Stimulated activated CD8-positive, alpha-beta memory T cell treated with anti-CD3 and anti-CD28 coated beads, Interleukin-4, amount 100 ng/mL, for 1 hour (primary cell): Measurements from ENCODE around the gene RAB11FIP4.

Source experiments
- DNase-seq, 2 donors: peaks; one replicate each; pipeline ENCODE4 v3.0.0-alpha.2; 2020; ENCODE audit warnings: low read depth in 2 of 2, low spot score in 1 of 2

RAB11FIP4 gene

GRCh38 chr17:31481783-31482081 is 90.3 kb downstream of the RAB11FIP4 start:
- DNase-seq: no peak

GRCh38 chr17:31484821-31485220 is 93.3 kb downstream of the RAB11FIP4 start:
- DNase-seq: no peak

- DNase-seq: no peak
Observed at GRCh38 chr17:31486351-31487062, 95.0 kb downstream of the RAB11FIP4 start.

- DNase-seq: no peak
Observed at GRCh38 chr17:31487063-31487647, 95.7 kb downstream of the RAB11FIP4 start.

- peak; percentile 89 to 92 for DNase-seq
Observed at GRCh38 chr17:31487648-31488263, 96.3 kb downstream of the RAB11FIP4 start.

GRCh38 chr17:31488264-31488981 is 96.9 kb downstream of the RAB11FIP4 start:
- no peak for DNase-seq

- DNase-seq: no peak
Observed at GRCh38 chr17:31488982-31489294, 97.5 kb downstream of the RAB11FIP4 start.

GRCh38 chr17:31489295-31490018 is 98.0 kb downstream of the RAB11FIP4 start:
- no peak for DNase-seq

- DNase-seq: no peak
Observed at GRCh38 chr17:31490019-31490650, 98.7 kb downstream of the RAB11FIP4 start.

GRCh38 chr17:31490671-31491375 is 99.3 kb downstream of the RAB11FIP4 start:
- no peak for DNase-seq

- no peak for DNase-seq
Observed at GRCh38 chr17:31491376-31492131, 100.1 kb downstream of the RAB11FIP4 start.

GRCh38 chr17:31492206-31492605 is 100.7 kb downstream of the RAB11FIP4 start:
- no peak for DNase-seq

GRCh38 chr17:31492880-31493655 is 101.6 kb downstream of the RAB11FIP4 start:
- no peak for DNase-seq

- DNase-seq: no peak
Observed at GRCh38 chr17:31493656-31494155, 102.2 kb downstream of the RAB11FIP4 start.

- peak in 1 of 2 donors; percentile 49 for DNase-seq
Observed at GRCh38 chr17:31494259-31495021, 103.0 kb downstream of the RAB11FIP4 start.

- no peak for DNase-seq
Observed at GRCh38 chr17:31495022-31495885, 103.8 kb downstream of the RAB11FIP4 start.

GRCh38 chr17:31496097-31496496 is 104.6 kb downstream of the RAB11FIP4 start:
- DNase-seq: no peak
